Ovary (tissue), 3 donors: Measurements from ENCODE around the gene SLC51B.

ENCODE experiments used
- CTCF ChIP-seq, 3 donors: fragments of 450-650 bp in 2 of 3; fragments of 200-600 bp in 1 of 3; IDR thresholded peaks; one replicate each; pipeline versions ENCODE4 v1.5.1 to v1.8.0; 2016 to 2022; ENCODE audit warnings: antibody characterized with exemption in 3 of 3, mild to moderate bottlenecking in 1 of 3
- EP300 ChIP-seq: sonication (generic); formaldehyde crosslinking; IDR thresholded peaks from one replicate; pipeline ENCODE4 v1.6.1; 2017; ENCODE audit warnings: antibody characterized with exemption
- POLR2A ChIP-seq: fragments of 450-650 bp; IDR thresholded peaks from one replicate; pipeline ENCODE4 v1.6.1; 2017; ENCODE audit warnings: antibody characterized with exemption, mild to moderate bottlenecking, moderate library complexity
- donor health status: DM: no; HTN: no; CAD: no.

- no peak for TF ChIP-seq CTCF (IDR thresholded peaks at IDR 0.05)
- no peak for TF ChIP-seq POLR2A
- TF ChIP-seq EP300, result no peak
Observed at GRCh38 chr15:65062726-65063125, 17.5 kb downstream of the SLC51B start.
